PC-3 (cell line): ENCODE data around the gene ACOT11. TPM values are rescaled to one million over a fixed set of nuclear protein-coding genes. Genes with fewer than 3 reads are reported as not detected.

Source experiments
- ATAC-seq: fragments of 200-7000 bp; cut with Tn5 transposase; 2 replicates; pipeline ENCODE4 v1.9.1; 2020; ENCODE audit warnings: mild to moderate bottlenecking, moderate library complexity
- BruUV-seq: library from RNA; stranded (reverse); fragments of 400-500 nt; replicated peaks from 2 replicates; lab custom pipeline; 2021; lab: Mats Ljungman, UMichigan
- CTCF ChIA-PET: fragments of 300-600 bp; sonication (Branson Sonifier 250); formaldehyde crosslinking; loops from one replicate; lab custom pipeline; 2022; ENCODE audit warnings: antibody characterized with exemption; lab: Charles Lee
- POLR2A ChIA-PET: fragments of 300-600 bp; sonication (Branson Sonifier 250); formaldehyde crosslinking; loops from one replicate; lab custom pipeline; 2022; ENCODE audit warnings: antibody characterized with exemption; ENCODE audit not compliant: unreplicated experiment; lab: Charles Lee
- DNase-seq: peaks from one replicate; pipeline ENCODE4 v3.0.0-alpha.2; 2015
- H2AFZ ChIP-seq: fragments of 300-600 bp; sonication (generic); 2 replicates; pipeline ENCODE4 v1.6.0; 2016; ENCODE audit warnings: antibody characterized with exemption, low read length
- H3F3A ChIP-seq: fragments of 300-600 bp; sonication (generic); one replicate; pipeline ENCODE4 v1.6.0; 2017; ENCODE audit warnings: antibody characterized with exemption, low read length, control low read depth, mild to moderate bottlenecking; ENCODE audit not compliant: unreplicated experiment
- H3K27ac ChIP-seq: fragments of 300-600 bp; sonication (generic); 2 replicates; pipeline ENCODE4 v1.5.1; 2016; ENCODE audit warnings: mild to moderate bottlenecking, low read length
- H3K27me3 ChIP-seq: fragments of 300-600 bp; sonication (generic); 2 replicates; pipeline ENCODE4 v1.6.1; 2016; ENCODE audit warnings: low read length, mixed read lengths
- H3K36me3 ChIP-seq: fragments of 300-600 bp; sonication (generic); 2 replicates; pipeline ENCODE4 v1.6.1; 2016; ENCODE audit warnings: low read depth, mixed run types, low read length, mixed read lengths
- H3K4me1 ChIP-seq: fragments of 300-600 bp; sonication (generic); 2 replicates; pipeline ENCODE4 v1.5.1; 2016; ENCODE audit warnings: low read length; ENCODE audit not compliant: insufficient read depth
- H3K4me2 ChIP-seq: fragments of 300-600 bp; sonication (generic); 2 replicates; pipeline ENCODE4 v1.6.0; 2016; ENCODE audit warnings: low read length
- H3K4me3 ChIP-seq: fragments of 300-600 bp; sonication (generic); 2 replicates; pipeline ENCODE4 v1.5.1; 2016; ENCODE audit warnings: mild to moderate bottlenecking, low read length, mixed read lengths
- H3K79me2 ChIP-seq: fragments of 300-600 bp; sonication (generic); 2 replicates; pipeline ENCODE4 v1.6.1; 2017; ENCODE audit warnings: low read length, mixed read lengths
- H3K9ac ChIP-seq: fragments of 300-600 bp; sonication (generic); 2 replicates; pipeline ENCODE4 v1.6.0; 2016; ENCODE audit warnings: mild to moderate bottlenecking, low read length
- H3K9me2 ChIP-seq: fragments of 300-600 bp; sonication (generic); replicated peaks from 2 replicates; pipeline ENCODE4 v1.6.1; 2016; ENCODE audit warnings: mixed run types, low read length, mixed read lengths
- H3K9me3 ChIP-seq: fragments of 300-600 bp; sonication (generic); 2 replicates; pipeline ENCODE4 v1.6.1; 2016; ENCODE audit warnings: low read length, mixed read lengths
- H4K20me1 ChIP-seq: fragments of 300-600 bp; sonication (generic); 2 replicates; pipeline ENCODE4 v1.6.1; 2016; ENCODE audit warnings: low read length, mixed read lengths
- EZH2 ChIP-seq: fragments of 300-600 bp; sonication (generic); IDR thresholded peaks from one replicate; pipeline ENCODE4 v1.6.1; 2017; ENCODE audit warnings: antibody characterized with exemption, mild to moderate bottlenecking, low read length; ENCODE audit not compliant: unreplicated experiment
- EZH2phosphoT487 ChIP-seq: fragments of 300-600 bp; sonication (generic); IDR thresholded peaks from 2 replicates; pipeline ENCODE4 v1.6.1; 2018; ENCODE audit warnings: mild to moderate bottlenecking, antibody characterized with exemption, low read length, borderline replicate concordance
- intact Hi-C: fragments of 100-400 bp; cut with micrococcal nuclease; formaldehyde crosslinking; loops from 2 replicates; pipeline ENCODE4 v1.9.0; 2023
- total RNA-seq: library from RNA; depleted of rRNA; stranded (reverse); fragments of >200 nt; gene quantifications from 2 replicates; pipeline ENCODE4 v1.2.3, GENCODE V29; 2014
- TF ChIP-seq, protein P1 (sequence below): fragments of 300-600 bp; sonication (generic); conservative IDR thresholded peaks from 2 replicates; pipeline ENCODE4 v1.5.1; 2017; ENCODE audit warnings: antibody characterized with exemption, low read depth, mild to moderate bottlenecking, low read length

The ACOT11 gene
- total RNA-seq, 1 experiment from 2014 or later = 5.0 TPM

- Histone ChIP-seq H3K4me2 (no peak overlapping the region), H4K20me1 (no peaks in the 10 kb centered on the region), H3K9me2 (no peaks in the 10 kb centered on the region), H3K36me3 (no peaks in the 10 kb centered on the region), H3F3A (no peaks in the 10 kb centered on the region), H2AFZ (no peak overlapping the region), H3K9me3 (no peaks in the 10 kb centered on the region), H3K27ac (no peak overlapping the region), H3K27me3 (no peaks in the 10 kb centered on the region), H3K4me3 (no peak overlapping the region), H3K79me2 (no peaks in the 10 kb centered on the region), H3K9ac (no peak overlapping the region), H3K4me1 (no peaks in the 10 kb centered on the region; the same call in 1 of the 2 replicates)
- ATAC-seq = peak; percentile 49; the same call in 1 of the 2 replicates
- DNase-seq = peak; percentile 40
- CTCF ChIA-PET = interaction anchor here (0.6 kb wide), 1 partner anchor 66 kb away, joined by 8 read pairs; no protein-coding TSS in a partner anchor
- BruUV-seq = no TSS peak
- POLR2A ChIA-PET = no interaction called here
- TF ChIP-seq EZH2 (no peak), EZH2phosphoT487 (no peak)
- TF ChIP-seq, protein P1, sequence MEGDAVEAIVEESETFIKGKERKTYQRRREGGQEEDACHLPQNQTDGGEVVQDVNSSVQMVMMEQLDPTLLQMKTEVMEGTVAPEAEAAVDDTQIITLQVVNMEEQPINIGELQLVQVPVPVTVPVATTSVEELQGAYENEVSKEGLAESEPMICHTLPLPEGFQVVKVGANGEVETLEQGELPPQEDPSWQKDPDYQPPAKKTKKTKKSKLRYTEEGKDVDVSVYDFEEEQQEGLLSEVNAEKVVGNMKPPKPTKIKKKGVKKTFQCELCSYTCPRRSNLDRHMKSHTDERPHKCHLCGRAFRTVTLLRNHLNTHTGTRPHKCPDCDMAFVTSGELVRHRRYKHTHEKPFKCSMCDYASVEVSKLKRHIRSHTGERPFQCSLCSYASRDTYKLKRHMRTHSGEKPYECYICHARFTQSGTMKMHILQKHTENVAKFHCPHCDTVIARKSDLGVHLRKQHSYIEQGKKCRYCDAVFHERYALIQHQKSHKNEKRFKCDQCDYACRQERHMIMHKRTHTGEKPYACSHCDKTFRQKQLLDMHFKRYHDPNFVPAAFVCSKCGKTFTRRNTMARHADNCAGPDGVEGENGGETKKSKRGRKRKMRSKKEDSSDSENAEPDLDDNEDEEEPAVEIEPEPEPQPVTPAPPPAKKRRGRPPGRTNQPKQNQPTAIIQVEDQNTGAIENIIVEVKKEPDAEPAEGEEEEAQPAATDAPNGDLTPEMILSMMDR = no peak
- intact Hi-C loops = no loop called here
Observed at GRCh38 chr1:54516249-54516920, 31.6 kb upstream of the ACOT11 start.

GRCh38 chr1:54517496-54517895, 30.5 kb upstream of the ACOT11 start:
- no peaks in the 10 kb centered on the region for H3F3A ChIP-seq
- no peak overlapping the region for H3K27ac ChIP-seq
- no peak for ATAC-seq
- no peaks in the 10 kb centered on the region for H3K9me2 ChIP-seq
- TF ChIP-seq, protein P1 = no peak
- no peak for TF ChIP-seq EZH2
- no peak for TF ChIP-seq EZH2phosphoT487
- H3K4me2 ChIP-seq = no peak overlapping the region
- intact Hi-C loops = no loop called here
- H4K20me1 ChIP-seq = no peaks in the 10 kb centered on the region
- no peaks in the 10 kb centered on the region for H3K36me3 ChIP-seq
- DNase-seq = no peak
- no peaks in the 10 kb centered on the region for H3K79me2 ChIP-seq
- BruUV-seq = no TSS peak
- H3K4me3 ChIP-seq = no peak overlapping the region
- H3K9ac ChIP-seq = no peak overlapping the region
- no peaks in the 10 kb centered on the region for H3K9me3 ChIP-seq
- no peak overlapping the region for H2AFZ ChIP-seq
- H3K27me3 ChIP-seq = no peaks in the 10 kb centered on the region
- H3K4me1 ChIP-seq = no peaks in the 10 kb centered on the region; the same call in 1 of the 2 replicates
- POLR2A ChIA-PET = no interaction called here
- CTCF ChIA-PET = no interaction called here

- Histone ChIP-seq H3K27ac (no peak overlapping the region), H4K20me1 (no peaks in the 10 kb centered on the region), H3K79me2 (no peaks in the 10 kb centered on the region), H2AFZ (no peak overlapping the region), H3K36me3 (no peaks in the 10 kb centered on the region), H3F3A (no peaks in the 10 kb centered on the region), H3K4me3 (no peak overlapping the region), H3K9me2 (no peaks in the 10 kb centered on the region), H3K27me3 (no peaks in the 10 kb centered on the region), H3K9me3 (no peaks in the 10 kb centered on the region), H3K4me2 (no peak overlapping the region), H3K9ac (no peak overlapping the region), H3K4me1 (no peaks in the 10 kb centered on the region; the same call in 1 of the 2 replicates)
- intact Hi-C loops = no loop called here
- BruUV-seq = no TSS peak
- ATAC-seq = no peak
- POLR2A ChIA-PET = no interaction called here
- TF ChIP-seq EZH2phosphoT487 = no peak
- TF ChIP-seq, protein P1 = no peak
- no peak for TF ChIP-seq EZH2
- CTCF ChIA-PET = no interaction called here
- DNase-seq = no peak
Observed at GRCh38 chr1:54518489-54518888, 29.5 kb upstream of the ACOT11 start.
